K562 (cell line): ENCODE results near the gene ST3GAL3. TPM values are rescaled to one million over a fixed set of nuclear protein-coding genes. Genes with fewer than 3 reads are reported as not detected.

Experiments
- BRF2 ChIP-seq: IDR thresholded peaks from 3 replicates; pipeline ENCODE4 v1.6.1; 2011; ENCODE audit warnings: borderline replicate concordance, mild to moderate bottlenecking; ENCODE audit not compliant: insufficient read length, insufficient read depth
- CLOCK ChIP-seq: fragments of 250-450 bp; sonication (Bioruptor Pico); IDR thresholded peaks from 2 replicates; pipeline ENCODE4 v1.4.0; 2020; ENCODE audit warnings: mild to moderate bottlenecking, moderate library complexity, borderline replicate concordance
- CTCF ChIP-seq, 3 experiments: IDR thresholded peaks in 2 of 3; conservative IDR thresholded peaks in 1 of 3; 2 replicates each; pipeline ENCODE4 v1.5.1; 2011 to 2012; ENCODE audit warnings: low read length in 3 of 3, mild to moderate bottlenecking in 3 of 3, control low read depth in 2 of 3, improper control_type of control experiment in 1 of 3, inconsistent platforms in 1 of 3, low read depth in 1 of 3, mixed read lengths in 1 of 3, moderate library complexity in 1 of 3; ENCODE audit not compliant: insufficient read depth in 2 of 3
- GTF2B ChIP-seq: IDR thresholded peaks from 2 replicates; pipeline ENCODE4 v1.6.1; 2011; ENCODE audit not compliant: insufficient read length; ENCODE audit errors: extremely low read depth
- NR3C1 ChIP-seq: sonication (generic); formaldehyde crosslinking; IDR thresholded peaks from 2 replicates; pipeline ENCODE4 v1.8.1; 2022; ENCODE audit warnings: missing genetic modification reagents
- POLR2AphosphoS2 ChIP-seq: IDR thresholded peaks from 2 replicates; pipeline ENCODE4 v1.6.1; 2012; ENCODE audit warnings: low read length, improper control_type of control experiment
- PRMT5 ChIP-seq: sonication (generic); formaldehyde crosslinking; IDR thresholded peaks from 2 replicates; pipeline ENCODE4 v1.5.0; 2020; ENCODE audit warnings: missing genetic modification reagents
- REST ChIP-seq, 2 experiments: fragments of 450-650 bp; formaldehyde crosslinking in 1 of 2; IDR thresholded peaks; 2 replicates each; pipeline versions ENCODE4 v1.4.0 to v1.6.1; 2014 to 2020; ENCODE audit warnings: mild to moderate bottlenecking in 2 of 2, borderline replicate concordance in 1 of 2, low read depth in 1 of 2
- ZNF57 ChIP-seq: fragments of 450-650 bp; formaldehyde crosslinking; IDR thresholded peaks from 2 replicates; pipeline ENCODE4 v1.4.0; 2020; ENCODE audit warnings: mild to moderate bottlenecking, moderate library complexity
- ZNF76 ChIP-seq: fragments of 250-450 bp; sonication (Bioruptor Pico); IDR thresholded peaks from 2 replicates; pipeline ENCODE4 v1.4.0; 2020; ENCODE audit warnings: mild to moderate bottlenecking, moderate library complexity, borderline replicate concordance
- polyA plus RNA-seq, 8 experiments: library from polyadenylated mRNA; depleted of rRNA in 4 of 8; stranded (reverse) in 5 of 8; unstranded in 3 of 8; fragments of >200 nt; fragmentation: Nextera tagmentation in 2 of 8; fragmentation: Illumina TruSeq in 1 of 8; extraction: Ambion mirVana in 2 of 8; extraction: Trizol in 1 of 8; gene quantifications; 2 replicates each; pipeline versions ENCODE4 v1.2.1 to v1.2.3, GENCODE V29; 2011 to 2014; ENCODE audit warnings: inconsistent platforms in 1 of 8, missing spikeins in 1 of 8
- total RNA-seq, 7 experiments: library from RNA; depleted of rRNA in 6 of 7; stranded (reverse); fragments of >200 nt in 6 of 7; fragmentation: Illumina TruSeq in 2 of 7; extraction: Trizol in 2 of 7; gene quantifications; 2 replicates each; pipeline versions ENCODE4 v1.2.1 to v1.2.3, GENCODE V29; 2011 to 2021; ENCODE audit warnings: low replicate concordance in 1 of 7

Gene ST3GAL3
- total and polyA plus RNA-seq, 9 of the 15 experiments (the other 6 are each of a cell fraction or from before 2014, with no cell fraction given): 1.2 to 18.9 (median 11.0) TPM

GRCh38 chr1:43946236-43947060, 239.1 kb downstream of the ST3GAL3 start, which contains the start of gene IPO13 (continued):
- TF ChIP-seq REST (IDR thresholded peaks at IDR 0.05; ENCODE audit: borderline replicate concordance) (peak; percentile 99), REST (CRISPR knock-in tag; IDR thresholded peaks at IDR 0.05; ENCODE audit: low read depth) (peak; percentile 95), NR3C1 (CRISPR knock-in tag) (no peak), ZNF76 (CRISPR knock-in tag) (0 out of 2 replicates have a peak, but pooled peaks have one; percentile 55), GTF2B (no peak), ZNF57 (0 out of 2 replicates have a peak, but pooled peaks have one; percentile 19), BRF2 (no peak), CLOCK (no peak), PRMT5 (CRISPR knock-in tag) (no peak), CTCF (IDR thresholded peaks at IDR 0.05 in 2 of 3, conservative IDR thresholded peaks at IDR 0.05 in 1 of 3; ENCODE audit: insufficient read depth in 2 of 3, low read depth in 1 of 3, low read length in 3 of 3) (peak; percentile 91 to 96 (median 95)), POLR2AphosphoS2 (no peak)
